ENCODE data around the gene OR5T1.

OR5T1 gene

GRCh38 chr11:56273854-56274253, at the start of gene OR5T1:
TSS of gene OR5T1 (plus strand) at chr11:56274154. CDS start at chr11:56275639, 1,485 bp downstream.
- no peaks in the 10 kb centered on the region for H3K36me3 ChIP-seq (ENCODE audit: control insufficient read depth in 1 of 2, insufficient read depth in 2 of 2, low read length in 2 of 2)
- no peak within 1 kb of the TSS for H3K9ac ChIP-seq (ENCODE audit: low read depth in 1 of 2, low read length in 2 of 2)
- H3K27ac ChIP-seq (ENCODE audit: low read depth, low read length) = no peak within 1 kb of the TSS
- no peak within 1 kb of the TSS for H3K4me3 ChIP-seq (ENCODE audit: low read depth in 1 of 2, low read length in 2 of 2)
- H3K9me3 ChIP-seq (ENCODE audit: control insufficient read depth in 1 of 2, low read length in 2 of 2) = no peaks in the 10 kb centered on the region
- no peaks in the 10 kb centered on the region for H3K27me3 ChIP-seq (ENCODE audit: control insufficient read depth in 1 of 2, insufficient read depth in 2 of 2, low read length in 2 of 2)
- H3K4me1 ChIP-seq (ENCODE audit: control insufficient read depth in 1 of 2, insufficient read depth in 2 of 2, low read length in 2 of 2) = no peaks in the 10 kb centered on the region

- no peaks in the 10 kb centered on the region for H3K36me3 ChIP-seq (ENCODE audit: control insufficient read depth in 1 of 2, insufficient read depth in 2 of 2, low read length in 2 of 2)
- no peaks in the 10 kb centered on the region for H3K4me1 ChIP-seq (ENCODE audit: control insufficient read depth in 1 of 2, insufficient read depth in 2 of 2, low read length in 2 of 2)
- peaks cover 5 to 8% of the 10 kb centered on the region in 2 donors for H3K9me3 ChIP-seq (ENCODE audit: control insufficient read depth in 1 of 2, low read length in 2 of 2)
- H3K9ac ChIP-seq (ENCODE audit: low read depth in 1 of 2, low read length in 2 of 2) = no peak within 1 kb of the TSS
- H3K4me3 ChIP-seq (ENCODE audit: low read depth in 1 of 2, low read length in 2 of 2) = no peak within 1 kb of the TSS
- no peaks in the 10 kb centered on the region for H3K27me3 ChIP-seq (ENCODE audit: control insufficient read depth in 1 of 2, insufficient read depth in 2 of 2, low read length in 2 of 2)
- H3K27ac ChIP-seq (ENCODE audit: low read depth, low read length) = no peak within 1 kb of the TSS
These were observed 39.8 kb upstream of the OR5T1 start, which contains the start of gene OR5T2 for GRCh38 chr11:56234155-56234554. TSS of gene OR5T2 (minus strand) at chr11:56234255. CDS start at chr11:56233062, 1,193 bp downstream.

- H3K36me3 ChIP-seq (ENCODE audit: control insufficient read depth in 1 of 2, insufficient read depth in 2 of 2, low read length in 2 of 2) = no peaks in the 10 kb centered on the region
- H3K27me3 ChIP-seq (ENCODE audit: control insufficient read depth in 1 of 2, insufficient read depth in 2 of 2, low read length in 2 of 2) = no peaks in the 10 kb centered on the region
- no peaks in the 10 kb centered on the region for H3K9me3 ChIP-seq (ENCODE audit: control insufficient read depth in 1 of 2, low read length in 2 of 2)
- no peak within 1 kb of the TSS for H3K9ac ChIP-seq (ENCODE audit: low read depth in 1 of 2, low read length in 2 of 2)
- H3K4me1 ChIP-seq (ENCODE audit: control insufficient read depth in 1 of 2, insufficient read depth in 2 of 2, low read length in 2 of 2) = no peaks in the 10 kb centered on the region
- no peak within 1 kb of the TSS for H3K4me3 ChIP-seq (ENCODE audit: low read depth in 1 of 2, low read length in 2 of 2)
- no peak within 1 kb of the TSS for H3K27ac ChIP-seq (ENCODE audit: low read depth, low read length)
These were observed 22.0 kb upstream of the OR5T1 start, which contains the start of gene OR5T3 for GRCh38 chr11:56251954-56252353. TSS of gene OR5T3 (plus strand) at chr11:56252254. CDS start at chr11:56252254, 0 bp downstream.

- Histone ChIP-seq H3K4me3 (ENCODE audit: low read depth in 1 of 2, low read length in 2 of 2) (no peak overlapping the region), H3K9me3 (ENCODE audit: control insufficient read depth in 1 of 2, low read length in 2 of 2) (peaks cover 3 to 11% of the 10 kb centered on the region in 2 donors), H3K27me3 (ENCODE audit: control insufficient read depth in 1 of 2, insufficient read depth in 2 of 2, low read length in 2 of 2) (no peaks in the 10 kb centered on the region), H3K27ac (ENCODE audit: low read depth, low read length) (no peak overlapping the region), H3K36me3 (ENCODE audit: control insufficient read depth in 1 of 2, insufficient read depth in 2 of 2, low read length in 2 of 2) (no peaks in the 10 kb centered on the region), H3K4me1 (ENCODE audit: control insufficient read depth in 1 of 2, insufficient read depth in 2 of 2, low read length in 2 of 2) (no peaks in the 10 kb centered on the region), H3K9ac (ENCODE audit: low read depth in 1 of 2, low read length in 2 of 2) (no peak overlapping the region)
These were observed 2.9 kb upstream of the OR5T1 start for GRCh38 chr11:56271092-56271491.

- H3K27me3 ChIP-seq (ENCODE audit: control insufficient read depth in 1 of 2, insufficient read depth in 2 of 2, low read length in 2 of 2) = no peaks in the 10 kb centered on the region
- peaks cover 6 to 11% of the 10 kb centered on the region in 2 donors for H3K9me3 ChIP-seq (ENCODE audit: control insufficient read depth in 1 of 2, low read length in 2 of 2)
- H3K4me1 ChIP-seq (ENCODE audit: control insufficient read depth in 1 of 2, insufficient read depth in 2 of 2, low read length in 2 of 2) = no peaks in the 10 kb centered on the region
- no peak within 1 kb of the TSS for H3K4me3 ChIP-seq (ENCODE audit: low read depth in 1 of 2, low read length in 2 of 2)
- H3K36me3 ChIP-seq (ENCODE audit: control insufficient read depth in 1 of 2, insufficient read depth in 2 of 2, low read length in 2 of 2) = no peaks in the 10 kb centered on the region
- no peak within 1 kb of the TSS for H3K27ac ChIP-seq (ENCODE audit: low read depth, low read length)
- H3K9ac ChIP-seq (ENCODE audit: low read depth in 1 of 2, low read length in 2 of 2) = no peak within 1 kb of the TSS
These were observed 18.2 kb downstream of the OR5T1 start, which contains the start of gene OR8H1 for GRCh38 chr11:56292154-56292553. TSS of gene OR8H1 (minus strand) at chr11:56292254. CDS start at chr11:56291062, 1,192 bp downstream.

- Histone ChIP-seq H3K4me1 (ENCODE audit: control insufficient read depth in 1 of 2, insufficient read depth in 2 of 2, low read length in 2 of 2) (no peaks in the 10 kb centered on the region), H3K9ac (ENCODE audit: low read depth in 1 of 2, low read length in 2 of 2) (no peak overlapping the region), H3K27ac (ENCODE audit: low read depth, low read length) (no peak overlapping the region), H3K9me3 (ENCODE audit: control insufficient read depth in 1 of 2, low read length in 2 of 2) (peaks cover 0 to 3% of the 10 kb centered on the region in 2 donors), H3K27me3 (ENCODE audit: control insufficient read depth in 1 of 2, insufficient read depth in 2 of 2, low read length in 2 of 2) (no peaks in the 10 kb centered on the region), H3K36me3 (ENCODE audit: control insufficient read depth in 1 of 2, insufficient read depth in 2 of 2, low read length in 2 of 2) (no peaks in the 10 kb centered on the region), H3K4me3 (ENCODE audit: low read depth in 1 of 2, low read length in 2 of 2) (no peak overlapping the region)
These were observed 22.9 kb downstream of the OR5T1 start for GRCh38 chr11:56296898-56297297.

- Histone ChIP-seq H3K36me3 (ENCODE audit: control insufficient read depth in 1 of 2, insufficient read depth in 2 of 2, low read length in 2 of 2) (no peaks in the 10 kb centered on the region), H3K27ac (ENCODE audit: low read depth, low read length) (no peak overlapping the region)
These were observed 33.9 kb downstream of the OR5T1 start for GRCh38 chr11:56307836-56308235.

GRCh38 chr11:56314844-56315243, 40.9 kb downstream of the OR5T1 start, which contains the start of gene OR8K3:
TSS of gene OR8K3 (plus strand) at chr11:56315144. CDS start at chr11:56318307, 3,163 bp downstream.
- H3K4me3 ChIP-seq (ENCODE audit: low read depth in 1 of 2, low read length in 2 of 2) = no peak within 1 kb of the TSS

More at GRCh38 chr11:56307836-56308235, 33.9 kb downstream of the OR5T1 start:
- H3K9me3 ChIP-seq (ENCODE audit: control insufficient read depth in 1 of 2, low read length in 2 of 2) = peaks cover 17 to 28% of the 10 kb centered on the region in 2 donors
- H3K27me3 ChIP-seq (ENCODE audit: control insufficient read depth in 1 of 2, insufficient read depth in 2 of 2, low read length in 2 of 2) = no peaks in the 10 kb centered on the region
- H3K4me1 ChIP-seq (ENCODE audit: control insufficient read depth in 1 of 2, insufficient read depth in 2 of 2, low read length in 2 of 2) = no peaks in the 10 kb centered on the region
- H3K9ac ChIP-seq (ENCODE audit: low read depth in 1 of 2, low read length in 2 of 2) = no peak overlapping the region
- no peak overlapping the region for H3K4me3 ChIP-seq (ENCODE audit: low read depth in 1 of 2, low read length in 2 of 2)

More at GRCh38 chr11:56314844-56315243, 40.9 kb downstream of the OR5T1 start, which contains the start of gene OR8K3:
- Histone ChIP-seq H3K4me1 (ENCODE audit: control insufficient read depth in 1 of 2, insufficient read depth in 2 of 2, low read length in 2 of 2) (no peaks in the 10 kb centered on the region), H3K36me3 (ENCODE audit: control insufficient read depth in 1 of 2, insufficient read depth in 2 of 2, low read length in 2 of 2) (no peaks in the 10 kb centered on the region), H3K27ac (ENCODE audit: low read depth, low read length) (no peak within 1 kb of the TSS), H3K27me3 (ENCODE audit: control insufficient read depth in 1 of 2, insufficient read depth in 2 of 2, low read length in 2 of 2) (no peaks in the 10 kb centered on the region), H3K9me3 (ENCODE audit: control insufficient read depth in 1 of 2, low read length in 2 of 2) (peaks cover 8 to 12% of the 10 kb centered on the region in 2 donors), H3K9ac (ENCODE audit: low read depth in 1 of 2, low read length in 2 of 2) (no peak within 1 kb of the TSS)
